OCI-LY7 (cell line): ENCODE measurements around the gene ALB.

Experiments
- CTCF ChIP-seq: fragments of 200-600 bp; sonication (generic); conservative IDR thresholded peaks from 2 replicates; pipeline ENCODE4 v1.5.1; 2014; ENCODE audit warnings: mild to moderate bottlenecking, antibody characterized with exemption, low read length, moderate library complexity, mixed read lengths
- EZH2phosphoT487 ChIP-seq: fragments of 200-600 bp; sonication (generic); IDR thresholded peaks from 2 replicates; pipeline ENCODE4 v1.6.1; 2018; ENCODE audit warnings: low read depth, borderline replicate concordance, mild to moderate bottlenecking, mixed run types, antibody characterized with exemption, low read length, moderate library complexity, mixed read lengths

DNA sequence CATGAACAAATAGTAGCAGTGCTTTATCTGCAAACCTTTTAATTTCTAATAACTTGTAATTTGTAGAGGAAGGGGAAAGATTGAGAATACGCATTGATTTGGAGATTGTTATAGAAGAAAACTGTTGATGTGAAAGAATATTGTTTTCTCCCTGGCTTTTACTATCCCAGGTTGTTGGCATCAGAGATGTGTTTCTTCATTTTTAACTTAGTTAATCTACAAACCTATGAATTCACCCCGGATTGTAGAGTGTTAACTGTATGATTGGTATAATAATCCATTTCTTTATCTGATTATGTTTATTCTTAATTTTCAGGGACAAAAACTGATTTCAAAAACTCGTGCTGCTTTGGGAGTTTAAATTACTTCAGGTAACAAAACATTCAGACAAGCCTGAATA is 50.8 kb downstream of the ALB start:
- TF ChIP-seq CTCF (no peak), EZH2phosphoT487 (no peak)
